WI38 (cell line): ENCODE measurements around the gene CEP72.

Experiments
- H3K4me3 ChIP-seq: 2 replicates; pipeline ENCODE4 v1.5.1; 2011; ENCODE audit warnings: low read depth, mild to moderate bottlenecking, control low read depth, low read length
- TF ChIP-seq, protein P1 (sequence below): IDR thresholded peaks from 2 replicates; pipeline ENCODE4 v1.5.1; 2012; ENCODE audit warnings: low read depth, mild to moderate bottlenecking, control low read depth, low read length

CEP72 gene

GRCh38 chr5:620152-620551 lies 8.0 kb downstream of the CEP72 start:
- TF ChIP-seq, protein P1, sequence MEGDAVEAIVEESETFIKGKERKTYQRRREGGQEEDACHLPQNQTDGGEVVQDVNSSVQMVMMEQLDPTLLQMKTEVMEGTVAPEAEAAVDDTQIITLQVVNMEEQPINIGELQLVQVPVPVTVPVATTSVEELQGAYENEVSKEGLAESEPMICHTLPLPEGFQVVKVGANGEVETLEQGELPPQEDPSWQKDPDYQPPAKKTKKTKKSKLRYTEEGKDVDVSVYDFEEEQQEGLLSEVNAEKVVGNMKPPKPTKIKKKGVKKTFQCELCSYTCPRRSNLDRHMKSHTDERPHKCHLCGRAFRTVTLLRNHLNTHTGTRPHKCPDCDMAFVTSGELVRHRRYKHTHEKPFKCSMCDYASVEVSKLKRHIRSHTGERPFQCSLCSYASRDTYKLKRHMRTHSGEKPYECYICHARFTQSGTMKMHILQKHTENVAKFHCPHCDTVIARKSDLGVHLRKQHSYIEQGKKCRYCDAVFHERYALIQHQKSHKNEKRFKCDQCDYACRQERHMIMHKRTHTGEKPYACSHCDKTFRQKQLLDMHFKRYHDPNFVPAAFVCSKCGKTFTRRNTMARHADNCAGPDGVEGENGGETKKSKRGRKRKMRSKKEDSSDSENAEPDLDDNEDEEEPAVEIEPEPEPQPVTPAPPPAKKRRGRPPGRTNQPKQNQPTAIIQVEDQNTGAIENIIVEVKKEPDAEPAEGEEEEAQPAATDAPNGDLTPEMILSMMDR, result no peak

GRCh38 chr5:620586-621180 lies 8.5 kb downstream of the CEP72 start:
- TF ChIP-seq, protein P1, result no peak
- no peak overlapping the region for H3K4me3 ChIP-seq

More at GRCh38 chr5:620152-620551, 8.0 kb downstream of the CEP72 start:
- H3K4me3 ChIP-seq, result no peak overlapping the region

DNA sequence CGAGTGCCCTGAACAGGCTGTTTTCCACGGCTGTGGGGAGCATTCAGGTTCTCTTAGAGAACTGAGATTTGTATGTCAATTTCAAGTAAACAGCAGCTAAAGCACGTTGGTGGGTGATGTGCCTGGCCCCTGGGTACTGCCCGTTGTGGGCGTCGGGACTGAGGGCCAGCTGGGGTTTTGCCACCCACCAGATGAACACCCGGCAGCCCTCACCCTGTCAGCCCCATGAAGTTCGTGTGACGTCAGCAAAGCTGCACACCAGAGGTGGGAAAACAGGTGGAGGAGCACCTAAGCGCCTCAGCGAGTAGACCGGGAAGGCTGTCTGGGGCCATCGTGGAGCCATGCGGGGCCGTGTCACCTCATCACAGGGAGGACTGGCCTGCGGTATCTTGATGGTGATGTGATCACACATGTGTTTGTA lies 9.2 kb downstream of the CEP72 start:
- H3K4me3 ChIP-seq, result no peak overlapping the region
- TF ChIP-seq, protein P1, result no peak

GRCh38 chr5:622359-622758 lies 10.2 kb downstream of the CEP72 start:
- H3K4me3 ChIP-seq, result no peak overlapping the region
- TF ChIP-seq, protein P1, result no peak

DNA sequence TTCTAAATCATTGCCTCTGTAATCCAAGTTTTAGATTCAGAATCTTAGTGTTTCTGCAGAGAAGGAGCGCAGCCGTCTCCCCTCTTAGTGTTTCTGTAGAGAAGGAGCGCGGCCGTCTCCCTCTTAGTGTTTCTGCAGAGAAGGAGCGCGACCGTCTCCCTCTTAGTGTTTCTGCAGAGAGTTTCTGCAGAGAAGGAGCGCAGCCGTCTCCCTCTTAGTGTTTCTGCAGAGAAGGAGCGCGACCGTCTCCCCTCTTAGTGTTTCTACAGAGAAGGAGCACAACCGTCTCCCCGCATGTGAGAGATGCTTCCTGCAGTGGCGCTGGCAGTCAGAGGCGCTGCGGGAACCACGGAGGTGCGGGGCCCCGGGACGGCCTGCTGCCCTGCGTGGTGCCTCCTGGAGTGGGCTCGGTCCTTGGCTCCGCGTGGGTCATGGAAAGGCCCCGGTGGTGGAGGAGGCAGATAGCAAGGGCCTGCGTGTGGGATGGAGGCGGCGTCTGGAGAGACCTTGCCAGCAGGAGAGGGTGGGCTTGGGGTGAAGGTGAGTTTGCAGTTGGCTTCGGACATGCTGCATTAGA lies 10.9 kb downstream of the CEP72 start:
- no peak overlapping the region for H3K4me3 ChIP-seq

DNA sequence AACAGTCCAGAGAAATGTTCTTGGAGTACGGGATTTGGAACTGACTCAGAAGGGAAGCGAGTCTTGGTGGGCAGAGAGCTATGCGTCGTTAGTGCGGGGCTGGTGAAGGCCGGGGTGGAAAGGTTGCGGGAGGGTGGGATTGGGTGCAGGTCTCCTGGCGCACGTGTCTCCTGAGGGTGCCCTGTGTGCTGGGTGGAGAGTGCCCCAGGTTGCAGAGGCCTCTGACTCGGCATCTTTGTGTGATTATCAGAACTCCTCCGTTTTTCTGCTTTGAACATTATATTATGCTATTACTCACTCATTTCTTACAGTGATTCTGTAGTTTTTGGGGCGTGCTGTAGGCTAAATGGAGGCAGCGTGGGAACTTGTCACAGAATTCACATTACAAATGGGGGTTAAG lies 11.4 kb downstream of the CEP72 start:
- TF ChIP-seq, protein P1, result no peak
- no peak overlapping the region for H3K4me3 ChIP-seq

More for the DNA sequence above, 10.9 kb downstream of the CEP72 start:
- TF ChIP-seq, protein P1, result no peak

DNA sequence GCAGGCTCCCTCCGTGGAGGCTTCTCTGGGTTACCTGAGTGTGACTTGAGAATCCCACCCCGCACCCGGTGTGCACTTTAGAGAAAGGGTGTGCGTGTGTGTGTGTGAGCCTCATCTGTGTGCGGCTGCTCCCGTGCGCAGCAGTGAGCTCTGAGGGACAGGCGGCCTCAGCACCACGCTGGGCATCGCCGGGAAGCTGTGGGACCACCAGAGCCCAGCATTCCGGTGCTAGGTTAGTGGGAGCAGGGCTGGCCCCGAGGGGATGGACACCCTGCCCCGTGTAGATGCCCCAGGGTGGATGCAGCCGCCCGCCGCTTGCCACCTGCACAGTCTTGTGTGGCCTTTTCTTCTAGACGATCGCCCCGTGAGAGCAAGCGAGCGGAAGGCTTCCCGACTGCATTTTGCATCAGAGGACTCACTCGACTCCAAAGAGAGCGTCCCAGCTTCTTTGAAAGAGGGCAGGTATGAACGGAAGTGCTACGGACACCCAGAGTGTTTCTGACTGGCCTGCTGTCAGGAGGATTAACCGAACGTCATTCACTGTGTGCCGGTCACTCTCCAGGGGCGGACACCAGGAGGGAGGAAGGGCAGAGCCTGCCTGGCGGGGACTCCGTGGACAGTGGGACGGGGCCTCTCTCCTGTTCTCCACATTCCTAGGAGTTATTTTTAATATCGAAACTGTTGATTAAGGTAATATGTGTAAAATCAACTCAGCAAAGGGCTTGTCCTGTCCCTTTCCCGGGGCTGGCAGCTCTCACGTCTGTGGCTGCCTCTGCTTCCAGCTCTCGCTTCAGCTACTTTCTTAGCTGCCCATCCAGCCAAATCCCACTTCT lies 12.2 kb downstream of the CEP72 start:
- TF ChIP-seq, protein P1, result no peak
- H3K4me3 ChIP-seq, result no peak overlapping the region
